Breast epithelium (tissue), 3 donors: ENCODE results near the gene ITGAL.

Source experiments
- POLR2A ChIP-seq: fragments of 450-650 bp; IDR thresholded peaks from one replicate; pipeline ENCODE4 v1.6.1; 2016; ENCODE audit warnings: antibody characterized with exemption, mild to moderate bottlenecking, moderate library complexity
- TF ChIP-seq, protein P1 (sequence below), 3 donors: fragments of 450-650 bp; IDR thresholded peaks; one replicate each; pipeline ENCODE4 v1.5.1; 2016 to 2017; ENCODE audit warnings: antibody characterized with exemption in 3 of 3, mild to moderate bottlenecking in 3 of 3, moderate library complexity in 3 of 3

DNA sequence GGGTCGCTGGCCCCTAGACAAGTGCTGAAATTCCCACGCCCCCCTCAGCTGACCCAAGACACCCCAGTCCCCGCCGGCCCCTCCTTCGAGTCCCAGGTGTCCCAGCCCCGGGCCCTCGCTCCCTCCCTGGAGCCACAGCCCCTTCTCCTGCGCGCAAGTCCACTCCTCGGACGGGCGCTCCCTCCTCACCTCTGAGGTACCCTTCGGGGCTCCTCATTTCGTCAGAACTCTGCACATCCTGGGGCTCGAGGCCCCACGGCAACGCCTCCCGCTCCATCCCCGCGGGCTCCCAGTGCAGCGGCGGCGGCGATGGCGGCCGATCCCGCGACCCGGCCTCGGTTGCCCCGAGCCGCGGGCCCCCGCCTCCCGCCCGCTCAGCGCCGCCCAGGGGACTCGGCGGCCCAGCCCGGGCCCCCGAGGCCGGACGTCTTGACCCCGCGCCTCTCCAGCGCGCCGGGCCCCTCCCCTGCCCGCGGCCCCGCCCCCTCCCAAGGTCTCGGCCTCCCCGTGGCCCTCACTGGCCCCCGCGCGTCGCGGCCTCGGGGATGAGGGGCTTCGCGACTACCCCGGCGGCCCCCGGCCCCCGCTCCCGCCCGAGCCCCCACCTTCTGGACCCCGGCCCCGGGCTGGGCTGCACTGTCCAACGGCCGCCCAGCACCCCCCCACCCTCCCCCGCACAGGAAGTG lies 53.7 kb downstream of the ITGAL start, which contains the start of gene ZNF768:
- TF ChIP-seq, protein P1, sequence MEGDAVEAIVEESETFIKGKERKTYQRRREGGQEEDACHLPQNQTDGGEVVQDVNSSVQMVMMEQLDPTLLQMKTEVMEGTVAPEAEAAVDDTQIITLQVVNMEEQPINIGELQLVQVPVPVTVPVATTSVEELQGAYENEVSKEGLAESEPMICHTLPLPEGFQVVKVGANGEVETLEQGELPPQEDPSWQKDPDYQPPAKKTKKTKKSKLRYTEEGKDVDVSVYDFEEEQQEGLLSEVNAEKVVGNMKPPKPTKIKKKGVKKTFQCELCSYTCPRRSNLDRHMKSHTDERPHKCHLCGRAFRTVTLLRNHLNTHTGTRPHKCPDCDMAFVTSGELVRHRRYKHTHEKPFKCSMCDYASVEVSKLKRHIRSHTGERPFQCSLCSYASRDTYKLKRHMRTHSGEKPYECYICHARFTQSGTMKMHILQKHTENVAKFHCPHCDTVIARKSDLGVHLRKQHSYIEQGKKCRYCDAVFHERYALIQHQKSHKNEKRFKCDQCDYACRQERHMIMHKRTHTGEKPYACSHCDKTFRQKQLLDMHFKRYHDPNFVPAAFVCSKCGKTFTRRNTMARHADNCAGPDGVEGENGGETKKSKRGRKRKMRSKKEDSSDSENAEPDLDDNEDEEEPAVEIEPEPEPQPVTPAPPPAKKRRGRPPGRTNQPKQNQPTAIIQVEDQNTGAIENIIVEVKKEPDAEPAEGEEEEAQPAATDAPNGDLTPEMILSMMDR (IDR thresholded peaks at IDR 0.05), result no peak
- TF ChIP-seq POLR2A, result no peak
